A172 (cell line): ENCODE data around the gene ZGRF1. TPM values are rescaled to one million over a fixed set of nuclear protein-coding genes. Genes with fewer than 3 reads are reported as not detected.
"Not testable (repeated sequence)": the region's sequence is repeated elsewhere in the genome, so short reads cannot be mapped to it uniquely, and the experiment has no call there.

Source experiments
- DNase-seq: peaks from one replicate; pipeline ENCODE4 v3.0.0-alpha.2; 2015; ENCODE audit warnings: low spot score
- total RNA-seq: library from RNA; depleted of rRNA; stranded (reverse); fragments of >200 nt; shearing (Covaris generic); gene quantifications from 2 replicates; pipeline ENCODE4 v1.2.3, GENCODE V29; 2014; rRNA removed

The ZGRF1 gene
- total RNA-seq, 1 experiment from 2014 or later, result 23.5 TPM

- DNase-seq, result no peak
These were observed 121.3 kb downstream of the ZGRF1 start for GRCh38 chr4:112515198-112516065.

- DNase-seq, result no peak
These were observed 122.0 kb downstream of the ZGRF1 start for GRCh38 chr4:112514647-112515197.

GRCh38 chr4:112513971-112514646, 122.6 kb downstream of the ZGRF1 start:
- DNase-seq, result no peak

GRCh38 chr4:112511803-112512118, 124.9 kb downstream of the ZGRF1 start:
- DNase-seq, result no peak

- no peak for DNase-seq
These were observed 125.5 kb downstream of the ZGRF1 start for GRCh38 chr4:112511093-112511802.

- DNase-seq, result no peak
These were observed 126.2 kb downstream of the ZGRF1 start for GRCh38 chr4:112510291-112511092.

- no peak for DNase-seq
These were observed 127.2 kb downstream of the ZGRF1 start for GRCh38 chr4:112509243-112510141.

- no peak for DNase-seq
These were observed 128.4 kb downstream of the ZGRF1 start for GRCh38 chr4:112508356-112508755.

- no peak for DNase-seq
These were observed 131.9 kb downstream of the ZGRF1 start for GRCh38 chr4:112504807-112505206.

GRCh38 chr4:112502871-112503270, 133.8 kb downstream of the ZGRF1 start:
- no peak for DNase-seq

GRCh38 chr4:112492321-112492720, 144.4 kb downstream of the ZGRF1 start:
- DNase-seq, result no peak

GRCh38 chr4:112490808-112491207, 145.9 kb downstream of the ZGRF1 start:
- not testable (repeated sequence) for DNase-seq

Other genes with a start within 250 kb of the ZGRF1 start
- gene NEUROG2, start 120.7 kb downstream of the ZGRF1 start, total RNA-seq, result not detected in 2 replicates
- 48.6 and 52.6 TPM in 2 replicates for gene LARP7, start 234 bp upstream of the ZGRF1 start, total RNA-seq